RWPE2 (cell line): ENCODE results near the gene RDH11.

Experiments used
- ATAC-seq: fragments of 200-7000 bp; cut with Tn5 transposase; 3 replicates; pipeline ENCODE4 v1.9.1; 2021; ENCODE audit warnings: low read depth
- DNase-seq: peaks from one replicate; pipeline ENCODE4 v3.0.0-alpha.2; 2020; ENCODE audit warnings: low spot score
- H3K27ac ChIP-seq: fragments of 450-650 bp; 2 replicates; pipeline ENCODE4 v1.5.1; 2017; ENCODE audit warnings: mild to moderate bottlenecking; ENCODE audit not compliant: poor library complexity, severe bottlenecking
- H3K27me3 ChIP-seq: fragments of 250-450 bp; sonication (Bioruptor Pico); 2 replicates; pipeline ENCODE4 v1.5.1; 2021; ENCODE audit warnings: mild to moderate bottlenecking, moderate library complexity; ENCODE audit not compliant: insufficient read depth, poor library complexity, severe bottlenecking
- H3K36me3 ChIP-seq: fragments of 250-450 bp; sonication (Bioruptor Pico); 2 replicates; pipeline ENCODE4 v1.5.1; 2020; ENCODE audit warnings: low read depth, mild to moderate bottlenecking, moderate library complexity
- H3K4me1 ChIP-seq: fragments of 250-450 bp; sonication (Bioruptor Pico); 2 replicates; pipeline ENCODE4 v1.5.1; 2021; ENCODE audit warnings: mild to moderate bottlenecking, moderate library complexity; ENCODE audit not compliant: insufficient read depth, poor library complexity, severe bottlenecking
- H3K4me3 ChIP-seq: fragments of 250-450 bp; sonication (Bioruptor Pico); 2 replicates; pipeline ENCODE4 v1.5.1; 2021; ENCODE audit warnings: mild to moderate bottlenecking, moderate library complexity; ENCODE audit not compliant: severe bottlenecking
- H3K9me3 ChIP-seq: fragments of 250-450 bp; sonication (Bioruptor Pico); 2 replicates; pipeline ENCODE4 v1.5.1; 2021; ENCODE audit warnings: mild to moderate bottlenecking, moderate library complexity; ENCODE audit not compliant: severe bottlenecking
- TF ChIP-seq, protein P1 (sequence below): fragments of 450-650 bp; IDR thresholded peaks from one replicate; pipeline ENCODE4 v1.5.1; 2017; ENCODE audit warnings: mild to moderate bottlenecking, moderate library complexity; ENCODE audit not compliant: poor library complexity, severe bottlenecking

The RDH11 gene

DNA sequence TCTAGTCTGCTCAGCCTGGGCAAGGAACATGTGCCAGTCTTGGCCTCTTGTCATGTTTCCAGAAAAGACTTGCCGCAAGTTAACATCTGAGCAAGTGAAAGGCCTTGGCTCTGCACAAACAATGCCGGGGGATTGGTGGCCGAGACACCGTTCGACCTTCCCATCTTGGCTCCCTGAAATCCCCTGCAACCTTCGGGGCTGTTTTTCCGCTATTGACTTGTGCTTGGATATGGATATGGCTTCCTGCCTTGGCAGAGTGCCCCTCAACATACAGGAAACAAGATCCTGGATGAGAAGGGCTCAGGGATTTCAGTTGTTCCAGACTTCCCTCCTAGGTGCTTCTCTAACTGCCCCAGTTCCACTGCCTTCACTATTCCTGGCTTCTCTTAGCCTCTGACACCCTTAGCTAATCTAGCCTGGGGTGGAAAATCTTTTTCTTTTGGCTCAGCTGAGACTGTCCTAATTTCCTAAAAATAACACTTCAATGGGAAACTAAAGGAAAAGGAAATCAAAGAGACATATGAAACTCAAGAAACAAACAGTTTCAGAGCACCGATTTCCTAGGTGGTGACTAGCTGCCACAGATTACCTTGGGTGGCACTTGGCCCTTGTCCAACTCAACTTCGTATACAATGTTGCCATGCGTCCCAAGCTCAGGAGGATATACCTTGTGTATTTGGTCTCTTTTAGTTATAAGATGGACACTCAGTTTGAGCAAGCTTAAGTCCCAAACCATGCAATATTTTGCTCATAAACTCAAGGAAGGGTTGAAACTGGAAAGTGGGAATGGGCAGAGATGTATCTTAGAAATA is 40.0 kb upstream of the RDH11 start:
- Histone ChIP-seq H3K36me3 (no peaks in the 10 kb centered on the region), H3K4me1 (peaks cover 3% of the 10 kb centered on the region), H3K9me3 (no peaks in the 10 kb centered on the region), H3K27me3 (no peaks in the 10 kb centered on the region), H3K27ac (no peak overlapping the region), H3K4me3 (no peak overlapping the region)
- ATAC-seq = no peak
- DNase-seq = no peak
- TF ChIP-seq, protein P1, sequence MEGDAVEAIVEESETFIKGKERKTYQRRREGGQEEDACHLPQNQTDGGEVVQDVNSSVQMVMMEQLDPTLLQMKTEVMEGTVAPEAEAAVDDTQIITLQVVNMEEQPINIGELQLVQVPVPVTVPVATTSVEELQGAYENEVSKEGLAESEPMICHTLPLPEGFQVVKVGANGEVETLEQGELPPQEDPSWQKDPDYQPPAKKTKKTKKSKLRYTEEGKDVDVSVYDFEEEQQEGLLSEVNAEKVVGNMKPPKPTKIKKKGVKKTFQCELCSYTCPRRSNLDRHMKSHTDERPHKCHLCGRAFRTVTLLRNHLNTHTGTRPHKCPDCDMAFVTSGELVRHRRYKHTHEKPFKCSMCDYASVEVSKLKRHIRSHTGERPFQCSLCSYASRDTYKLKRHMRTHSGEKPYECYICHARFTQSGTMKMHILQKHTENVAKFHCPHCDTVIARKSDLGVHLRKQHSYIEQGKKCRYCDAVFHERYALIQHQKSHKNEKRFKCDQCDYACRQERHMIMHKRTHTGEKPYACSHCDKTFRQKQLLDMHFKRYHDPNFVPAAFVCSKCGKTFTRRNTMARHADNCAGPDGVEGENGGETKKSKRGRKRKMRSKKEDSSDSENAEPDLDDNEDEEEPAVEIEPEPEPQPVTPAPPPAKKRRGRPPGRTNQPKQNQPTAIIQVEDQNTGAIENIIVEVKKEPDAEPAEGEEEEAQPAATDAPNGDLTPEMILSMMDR = no peak

DNA sequence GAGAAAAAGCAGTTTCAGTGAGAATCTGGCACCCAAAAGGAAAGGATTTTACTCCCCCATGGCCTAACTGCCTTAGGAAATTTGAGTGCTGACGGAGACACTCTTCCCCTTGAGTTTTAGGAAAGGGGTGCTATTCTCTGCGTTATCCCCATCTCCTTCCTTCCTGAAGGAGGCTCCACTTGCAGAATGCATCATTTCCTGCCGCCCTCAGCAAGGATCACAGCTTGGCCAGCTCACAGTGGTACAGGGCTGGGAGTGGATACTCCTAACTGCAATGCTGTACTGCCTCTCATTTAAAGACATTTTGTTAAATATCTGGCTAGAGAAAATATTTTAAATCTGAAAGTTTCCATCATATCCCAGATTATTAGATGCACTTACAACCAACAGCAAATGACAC is 39.1 kb upstream of the RDH11 start:
- DNase-seq (no peak), ATAC-seq (no peak)
- TF ChIP-seq, protein P1 = no peak
- no peaks in the 10 kb centered on the region for H3K36me3 ChIP-seq
- no peaks in the 10 kb centered on the region for H3K9me3 ChIP-seq
- no peak overlapping the region for H3K4me3 ChIP-seq
- H3K27me3 ChIP-seq = no peaks in the 10 kb centered on the region
- H3K4me1 ChIP-seq = peaks cover 3% of the 10 kb centered on the region
- H3K27ac ChIP-seq = no peak overlapping the region

DNA sequence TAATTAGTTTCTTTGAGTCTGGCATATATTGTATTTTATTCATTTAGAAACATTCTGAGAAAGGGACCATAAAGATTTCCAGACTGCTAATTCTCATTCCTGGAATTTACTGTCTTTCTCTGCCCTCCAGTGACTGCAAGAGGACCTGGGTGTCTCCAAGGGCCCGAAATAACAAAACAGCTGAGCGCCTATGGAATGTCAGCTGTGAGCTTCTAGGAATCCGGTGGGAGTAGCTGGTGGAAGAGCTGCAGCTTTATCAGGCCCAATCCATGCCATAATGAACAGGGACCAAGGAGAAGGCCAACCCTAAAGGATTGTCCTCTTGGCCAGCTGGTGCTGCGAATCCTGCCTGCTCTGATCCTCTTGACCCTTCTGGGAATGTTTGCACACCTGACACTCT is 38.1 kb upstream of the RDH11 start:
- Histone ChIP-seq H3K4me1 (no peaks in the 10 kb centered on the region), H3K9me3 (no peaks in the 10 kb centered on the region), H3K36me3 (no peaks in the 10 kb centered on the region), H3K4me3 (no peak overlapping the region), H3K27me3 (no peaks in the 10 kb centered on the region), H3K27ac (no peak overlapping the region)
- no peak for ATAC-seq
- no peak for DNase-seq
- TF ChIP-seq, protein P1 = no peak

DNA sequence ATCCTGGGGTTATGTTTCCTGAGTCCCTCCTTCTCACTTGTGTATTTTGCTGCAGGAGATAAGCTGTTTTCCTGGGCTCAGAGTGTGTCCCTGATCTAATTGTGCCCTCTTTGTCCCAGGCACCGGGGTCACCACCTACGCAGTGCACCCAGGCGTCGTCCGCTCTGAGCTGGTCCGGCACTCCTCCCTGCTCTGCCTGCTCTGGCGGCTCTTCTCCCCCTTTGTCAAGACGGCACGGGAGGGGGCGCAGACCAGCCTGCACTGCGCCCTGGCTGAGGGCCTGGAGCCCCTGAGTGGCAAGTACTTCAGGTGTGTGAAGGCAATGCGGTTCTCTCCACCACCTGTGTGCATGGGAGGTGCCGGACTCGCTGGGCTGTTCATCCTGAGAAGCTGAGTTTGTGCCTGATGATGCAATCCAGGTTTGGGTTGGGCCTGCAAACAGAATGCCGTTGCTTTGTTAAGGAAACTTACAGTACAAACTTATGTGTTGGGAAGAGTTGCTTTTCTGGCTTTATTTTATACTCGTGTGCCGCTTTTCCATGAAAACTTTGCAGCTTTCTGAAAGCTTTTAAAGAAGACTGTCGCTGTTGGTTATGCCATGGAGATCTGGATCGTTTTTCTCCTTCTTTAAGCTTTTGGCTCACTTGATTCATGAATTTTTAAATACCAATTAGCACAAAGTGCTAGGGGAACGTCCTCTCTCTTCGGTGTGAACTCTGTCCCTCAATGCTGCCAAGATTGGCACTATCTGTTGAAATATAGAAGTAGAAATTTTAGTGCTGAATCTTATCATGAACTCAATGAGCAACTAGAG is 33.7 kb upstream of the RDH11 start:
- Histone ChIP-seq H3K9me3 (no peaks in the 10 kb centered on the region), H3K4me1 (no peaks in the 10 kb centered on the region), H3K4me3 (no peak overlapping the region), H3K36me3 (no peaks in the 10 kb centered on the region), H3K27me3 (no peaks in the 10 kb centered on the region), H3K27ac (no peak overlapping the region)
- TF ChIP-seq, protein P1 = no peak
- ATAC-seq (peak; percentile 48; the same call in 1 of the 3 replicates), DNase-seq (no peak)
